ENCODE data around the gene SOCS3.

Gene SOCS3

DNA sequence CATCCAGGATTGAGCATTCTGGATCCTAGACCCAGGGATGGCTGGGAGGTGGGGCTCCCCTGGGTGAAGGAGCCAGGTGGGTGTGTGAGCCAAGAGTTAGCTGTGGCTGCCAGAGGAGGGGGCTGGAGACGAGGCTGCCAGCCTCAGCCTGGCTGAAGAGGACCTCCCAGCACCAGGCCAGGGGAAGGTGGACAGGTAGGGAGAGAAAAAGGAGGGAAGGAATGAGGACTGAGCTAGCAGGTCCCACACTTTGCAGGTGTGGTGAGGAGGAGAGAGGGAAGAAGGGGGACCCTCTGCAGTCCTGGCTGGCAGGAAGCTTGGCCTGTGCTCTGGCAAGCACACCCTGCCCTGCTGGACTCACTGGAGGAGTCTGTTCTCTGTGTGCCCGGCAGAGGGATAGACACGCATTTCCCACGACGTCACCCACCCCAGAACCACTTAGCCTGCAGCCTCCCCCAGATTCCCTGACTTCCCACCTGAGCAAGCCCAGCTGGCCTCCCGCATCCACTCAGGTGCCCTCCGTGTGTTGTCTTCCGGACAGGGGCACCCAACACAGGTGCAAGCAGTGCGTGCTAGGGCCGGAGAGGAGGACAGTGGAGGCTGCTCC, 42.0 kb downstream of the SOCS3 start:
- no peaks in the 10 kb centered on the region for H3K36me3 ChIP-seq (ENCODE audit: control insufficient read depth in 2 of 2, insufficient read depth in 1 of 2, low read length in 2 of 2)
- H3K4me3 ChIP-seq (ENCODE audit: low read depth, low read length) = no peak overlapping the region
- peaks cover 28% of the 10 kb centered on the region for H3K4me1 ChIP-seq (ENCODE audit: control insufficient read depth, insufficient read depth, low read length)
- TF ChIP-seq ZNF121 (tag by site-specific recombination; IDR thresholded peaks at IDR 0.05) = no peak
- TF ChIP-seq ZFHX2 (tag by site-specific recombination; conservative IDR thresholded peaks at IDR 0.05) = peak; percentile 6; the same call in 1 of the 2 replicates
- TF ChIP-seq ZNF670 (tag by site-specific recombination; IDR thresholded peaks at IDR 0.05; ENCODE audit: low read depth) = no peak
- 0 out of 2 replicates have a peak, but pooled peaks have one; percentile 6 for TF ChIP-seq KLF1 (tag by site-specific recombination; IDR thresholded peaks at IDR 0.05)
- no peak for TF ChIP-seq ZNF76 (tag by site-specific recombination; IDR thresholded peaks at IDR 0.05; ENCODE audit: borderline replicate concordance, low read depth)
- TF ChIP-seq MYNN (tag by site-specific recombination; IDR thresholded peaks at IDR 0.05; ENCODE audit: borderline replicate concordance) = no peak
- peak; percentile 56; the same call in 1 of the 2 replicates for TF ChIP-seq ZNF366 (tag by site-specific recombination; conservative IDR thresholded peaks at IDR 0.05)
- no peak for TF ChIP-seq GFI1B (tag by site-specific recombination; IDR thresholded peaks at IDR 0.05)
- TF ChIP-seq ZNF404 (tag by site-specific recombination; IDR thresholded peaks at IDR 0.05) = no peak
- no peak for TF ChIP-seq ZNF600 (tag by site-specific recombination; IDR thresholded peaks at IDR 0.05)
- TF ChIP-seq, protein P1, sequence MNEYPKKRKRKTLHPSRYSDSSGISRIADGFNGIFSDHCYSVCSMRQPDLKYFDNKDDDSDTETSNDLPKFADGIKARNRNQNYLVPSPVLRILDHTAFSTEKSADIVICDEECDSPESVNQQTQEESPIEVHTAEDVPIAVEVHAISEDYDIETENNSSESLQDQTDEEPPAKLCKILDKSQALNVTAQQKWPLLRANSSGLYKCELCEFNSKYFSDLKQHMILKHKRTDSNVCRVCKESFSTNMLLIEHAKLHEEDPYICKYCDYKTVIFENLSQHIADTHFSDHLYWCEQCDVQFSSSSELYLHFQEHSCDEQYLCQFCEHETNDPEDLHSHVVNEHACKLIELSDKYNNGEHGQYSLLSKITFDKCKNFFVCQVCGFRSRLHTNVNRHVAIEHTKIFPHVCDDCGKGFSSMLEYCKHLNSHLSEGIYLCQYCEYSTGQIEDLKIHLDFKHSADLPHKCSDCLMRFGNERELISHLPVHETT (tag by site-specific recombination; IDR thresholded peaks at IDR 0.05) = no peak
- TF ChIP-seq, protein P2, sequence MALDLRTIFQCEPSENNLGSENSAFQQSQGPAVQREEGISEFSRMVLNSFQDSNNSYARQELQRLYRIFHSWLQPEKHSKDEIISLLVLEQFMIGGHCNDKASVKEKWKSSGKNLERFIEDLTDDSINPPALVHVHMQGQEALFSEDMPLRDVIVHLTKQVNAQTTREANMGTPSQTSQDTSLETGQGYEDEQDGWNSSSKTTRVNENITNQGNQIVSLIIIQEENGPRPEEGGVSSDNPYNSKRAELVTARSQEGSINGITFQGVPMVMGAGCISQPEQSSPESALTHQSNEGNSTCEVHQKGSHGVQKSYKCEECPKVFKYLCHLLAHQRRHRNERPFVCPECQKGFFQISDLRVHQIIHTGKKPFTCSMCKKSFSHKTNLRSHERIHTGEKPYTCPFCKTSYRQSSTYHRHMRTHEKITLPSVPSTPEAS (tag by site-specific recombination; IDR thresholded peaks at IDR 0.05) = no peak
- TF ChIP-seq, protein P3, sequence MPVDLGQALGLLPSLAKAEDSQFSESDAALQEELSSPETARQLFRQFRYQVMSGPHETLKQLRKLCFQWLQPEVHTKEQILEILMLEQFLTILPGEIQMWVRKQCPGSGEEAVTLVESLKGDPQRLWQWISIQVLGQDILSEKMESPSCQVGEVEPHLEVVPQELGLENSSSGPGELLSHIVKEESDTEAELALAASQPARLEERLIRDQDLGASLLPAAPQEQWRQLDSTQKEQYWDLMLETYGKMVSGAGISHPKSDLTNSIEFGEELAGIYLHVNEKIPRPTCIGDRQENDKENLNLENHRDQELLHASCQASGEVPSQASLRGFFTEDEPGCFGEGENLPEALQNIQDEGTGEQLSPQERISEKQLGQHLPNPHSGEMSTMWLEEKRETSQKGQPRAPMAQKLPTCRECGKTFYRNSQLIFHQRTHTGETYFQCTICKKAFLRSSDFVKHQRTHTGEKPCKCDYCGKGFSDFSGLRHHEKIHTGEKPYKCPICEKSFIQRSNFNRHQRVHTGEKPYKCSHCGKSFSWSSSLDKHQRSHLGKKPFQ (tag by site-specific recombination; IDR thresholded peaks at IDR 0.05) = no peak
- 0 out of 2 replicates have a peak, but pooled peaks have one; percentile 18 for TF ChIP-seq ZIC2 (tag by site-specific recombination; IDR thresholded peaks at IDR 0.05)
- TF ChIP-seq OSR2 (tag by site-specific recombination; IDR thresholded peaks at IDR 0.05) = no peak
- no peak for TF ChIP-seq ZNF837 (tag by site-specific recombination; IDR thresholded peaks at IDR 0.05)
- H3K27ac ChIP-seq (ENCODE audit: extremely low read depth, low read depth, low read length) = no peak overlapping the region
- ChIA-PET POLR2A (interaction anchor here (1.3 kb wide), 1 partner anchor 43 kb away, joined by 3 read pairs; no protein-coding TSS in a partner anchor), CTCF (interaction anchor here (0.6 to 1.9 kb wide), 3 partner anchors 104 to 774 kb away, joined by 3 to 5 read pairs (median 4); no protein-coding TSS in a partner anchor)
- no peaks in the 10 kb centered on the region for H3K9me3 ChIP-seq (ENCODE audit: control insufficient read depth, insufficient read depth, low read depth, low read length)

DNA sequence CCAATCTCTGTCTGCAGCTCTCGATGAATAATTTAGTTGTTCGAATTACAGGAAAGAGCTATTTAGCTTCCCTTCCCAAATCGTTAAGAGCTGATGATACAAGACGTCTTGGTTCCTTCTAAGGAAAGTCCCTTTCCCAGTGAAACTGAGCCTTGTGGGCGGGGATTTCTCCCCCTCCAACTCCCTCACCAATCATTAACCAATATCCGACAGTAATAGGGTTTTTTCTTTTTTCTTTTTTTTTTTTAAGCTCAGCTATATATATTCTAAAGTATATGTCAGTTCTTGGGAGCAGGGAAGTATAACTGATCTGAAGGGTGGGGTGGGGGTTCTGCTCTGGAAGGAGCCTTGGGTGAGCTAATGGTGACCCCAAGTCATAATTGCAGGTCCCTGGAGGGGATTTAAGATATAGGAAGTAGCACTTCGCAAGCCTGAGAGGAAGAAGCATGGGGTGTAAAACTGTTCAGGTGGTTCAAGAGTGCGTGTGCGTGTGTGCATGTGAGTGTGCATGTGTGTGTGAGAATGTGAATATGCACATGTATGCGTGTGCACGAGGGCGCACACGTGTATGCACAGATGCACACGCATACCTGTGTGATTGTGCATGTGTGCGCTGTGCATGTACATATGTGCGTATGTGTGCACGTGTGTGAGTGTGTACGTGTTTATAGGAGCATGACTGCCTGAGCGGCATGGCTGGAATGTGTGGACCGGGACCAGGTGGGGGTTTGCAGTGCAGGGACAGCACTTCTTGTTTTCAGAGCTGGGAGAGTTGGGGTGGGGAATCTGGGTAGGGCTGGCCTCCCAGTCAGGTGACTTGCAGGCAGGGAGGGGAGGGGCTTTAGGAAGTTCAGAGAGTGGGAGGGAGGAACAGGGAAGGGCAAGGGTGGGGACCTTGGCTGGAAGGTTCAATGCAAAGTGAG, 42.7 kb downstream of the SOCS3 start:
- ChIA-PET CTCF (interaction anchor here (0.6 to 1.9 kb wide), 8 partner anchors 9 to 521 kb away, joined by 3 to 7 read pairs (median 4); partner anchors contain the start of gene SOCS3), POLR2A (interaction anchor here (0.5 to 1.5 kb wide), 5 partner anchors 26 to 130 kb away, joined by 3 to 4 read pairs (median 3); partner anchors contain the start of gene TK1)
- H3K9me3 ChIP-seq (ENCODE audit: control insufficient read depth, insufficient read depth, low read depth, low read length) = no peaks in the 10 kb centered on the region
- H3K4me3 ChIP-seq (ENCODE audit: low read depth, low read length) = no peak overlapping the region
- peak overlapping the region; percentile 78; the same call in 1 of the 2 replicates for H3K27ac ChIP-seq (ENCODE audit: extremely low read depth, low read depth, low read length)
- peaks cover 28% of the 10 kb centered on the region for H3K4me1 ChIP-seq (ENCODE audit: control insufficient read depth, insufficient read depth, low read length)
- H3K36me3 ChIP-seq (ENCODE audit: control insufficient read depth in 2 of 2, insufficient read depth in 1 of 2, low read length in 2 of 2) = no peaks in the 10 kb centered on the region
- TF ChIP-seq GLIS1 (tag by site-specific recombination; IDR thresholded peaks at IDR 0.05) = peak; percentile 41
- TF ChIP-seq SCRT2 (tag by site-specific recombination; IDR thresholded peaks at IDR 0.05) = peak; percentile 64
- no peak for TF ChIP-seq ZNF2 (tag by site-specific recombination; IDR thresholded peaks at IDR 0.05)
- TF ChIP-seq, protein P4, sequence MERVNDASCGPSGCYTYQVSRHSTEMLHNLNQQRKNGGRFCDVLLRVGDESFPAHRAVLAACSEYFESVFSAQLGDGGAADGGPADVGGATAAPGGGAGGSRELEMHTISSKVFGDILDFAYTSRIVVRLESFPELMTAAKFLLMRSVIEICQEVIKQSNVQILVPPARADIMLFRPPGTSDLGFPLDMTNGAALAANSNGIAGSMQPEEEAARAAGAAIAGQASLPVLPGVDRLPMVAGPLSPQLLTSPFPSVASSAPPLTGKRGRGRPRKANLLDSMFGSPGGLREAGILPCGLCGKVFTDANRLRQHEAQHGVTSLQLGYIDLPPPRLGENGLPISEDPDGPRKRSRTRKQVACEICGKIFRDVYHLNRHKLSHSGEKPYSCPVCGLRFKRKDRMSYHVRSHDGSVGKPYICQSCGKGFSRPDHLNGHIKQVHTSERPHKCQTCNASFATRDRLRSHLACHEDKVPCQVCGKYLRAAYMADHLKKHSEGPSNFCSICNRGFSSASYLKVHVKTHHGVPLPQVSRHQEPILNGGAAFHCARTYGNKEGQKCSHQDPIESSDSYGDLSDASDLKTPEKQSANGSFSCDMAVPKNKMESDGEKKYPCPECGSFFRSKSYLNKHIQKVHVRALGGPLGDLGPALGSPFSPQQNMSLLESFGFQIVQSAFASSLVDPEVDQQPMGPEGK (tag by site-specific recombination; IDR thresholded peaks at IDR 0.05) = 0 out of 2 replicates have a peak, but pooled peaks have one; percentile 12
- TF ChIP-seq SP3 (tag by site-specific recombination; IDR thresholded peaks at IDR 0.05) = peak; percentile 72
- TF ChIP-seq, protein P5, sequence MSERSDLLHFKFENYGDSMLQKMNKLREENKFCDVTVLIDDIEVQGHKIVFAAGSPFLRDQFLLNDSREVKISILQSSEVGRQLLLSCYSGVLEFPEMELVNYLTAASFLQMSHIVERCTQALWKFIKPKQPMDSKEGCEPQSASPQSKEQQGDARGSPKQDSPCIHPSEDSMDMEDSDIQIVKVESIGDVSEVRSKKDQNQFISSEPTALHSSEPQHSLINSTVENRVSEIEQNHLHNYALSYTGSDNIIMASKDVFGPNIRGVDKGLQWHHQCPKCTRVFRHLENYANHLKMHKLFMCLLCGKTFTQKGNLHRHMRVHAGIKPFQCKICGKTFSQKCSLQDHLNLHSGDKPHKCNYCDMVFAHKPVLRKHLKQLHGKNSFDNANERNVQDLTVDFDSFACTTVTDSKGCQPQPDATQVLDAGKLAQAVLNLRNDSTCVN (tag by site-specific recombination; optimal IDR thresholded peaks at IDR 0.05) = peak; percentile 28
- no peak for TF ChIP-seq ZNF571 (tag by site-specific recombination; IDR thresholded peaks at IDR 0.05)
- TF ChIP-seq ZNF341 (tag by site-specific recombination; IDR thresholded peaks at IDR 0.05; ENCODE audit: low read depth) = peak; percentile 98
- TF ChIP-seq ZBTB20 (tag by site-specific recombination; IDR thresholded peaks at IDR 0.05) = peak; percentile 43; the same call in 1 of the 2 replicates
- TF ChIP-seq EGR2 (tag by site-specific recombination; IDR thresholded peaks at IDR 0.05; ENCODE audit: low read depth) = 0 out of 2 replicates have a peak, but pooled peaks have one; percentile 32
